Measurements from ENCODE around the gene RMC1.
"Not testable (repeated sequence)": the region's sequence is repeated elsewhere in the genome, so short reads cannot be mapped to it uniquely, and the experiment has no call there.

Gene RMC1

GRCh38 chr18:23532848-23533247, 29.5 kb downstream of the RMC1 start:
- DNase-seq (ENCODE audit: low read depth): no peak

GRCh38 chr18:23534276-23534675, 31.0 kb downstream of the RMC1 start:
- DNase-seq (ENCODE audit: low read depth): no peak

GRCh38 chr18:23536204-23536603, 32.9 kb downstream of the RMC1 start:
- DNase-seq (ENCODE audit: low read depth): no peak

GRCh38 chr18:23537274-23537673, 34.0 kb downstream of the RMC1 start:
- DNase-seq (ENCODE audit: low read depth): no peak

GRCh38 chr18:23538001-23538400, 34.7 kb downstream of the RMC1 start:
- no peak for DNase-seq (ENCODE audit: low read depth)

- DNase-seq (ENCODE audit: low read depth): no peak
Observed at GRCh38 chr18:23538870-23539269, 35.6 kb downstream of the RMC1 start.

- no peak for DNase-seq (ENCODE audit: low read depth)
Observed at GRCh38 chr18:23539296-23539695, 36.0 kb downstream of the RMC1 start.

- DNase-seq (ENCODE audit: low read depth): no peak
Observed at GRCh38 chr18:23539911-23540525, 36.7 kb downstream of the RMC1 start.

- DNase-seq (ENCODE audit: low read depth): no peak
Observed at GRCh38 chr18:23540867-23541266, 37.6 kb downstream of the RMC1 start.

GRCh38 chr18:23541349-23542093, 38.2 kb downstream of the RMC1 start:
- DNase-seq (ENCODE audit: low read depth): no peak

GRCh38 chr18:23542461-23542860, 39.1 kb downstream of the RMC1 start:
- DNase-seq (ENCODE audit: low read depth): no peak

- no peak for DNase-seq (ENCODE audit: low read depth)
Observed at GRCh38 chr18:23545247-23545789, 42.0 kb downstream of the RMC1 start.

- DNase-seq (ENCODE audit: low read depth): no peak
Observed at GRCh38 chr18:23547306-23547705, 44.0 kb downstream of the RMC1 start.

GRCh38 chr18:23547846-23548245, 44.5 kb downstream of the RMC1 start:
- DNase-seq (ENCODE audit: low read depth): no peak

GRCh38 chr18:23548275-23548674, 45.0 kb downstream of the RMC1 start:
- no peak for DNase-seq (ENCODE audit: low read depth)

GRCh38 chr18:23548719-23549118, 45.4 kb downstream of the RMC1 start:
- DNase-seq (ENCODE audit: low read depth): no peak

GRCh38 chr18:23550898-23551297, 47.6 kb downstream of the RMC1 start:
- DNase-seq (ENCODE audit: low read depth): no peak

GRCh38 chr18:23551978-23552377, 48.7 kb downstream of the RMC1 start:
- DNase-seq (ENCODE audit: low read depth): no peak

GRCh38 chr18:23552505-23552904, 49.2 kb downstream of the RMC1 start:
- DNase-seq (ENCODE audit: low read depth): no peak

GRCh38 chr18:23553887-23554286, 50.6 kb downstream of the RMC1 start:
- DNase-seq (ENCODE audit: low read depth): no peak

- DNase-seq (ENCODE audit: low read depth): no peak
Observed at GRCh38 chr18:23556145-23556780, 53.0 kb downstream of the RMC1 start.

- not testable (repeated sequence) for DNase-seq (ENCODE audit: low read depth)
Observed at GRCh38 chr18:23557511-23557910, 54.2 kb downstream of the RMC1 start.

GRCh38 chr18:23560186-23560585, 56.9 kb downstream of the RMC1 start:
- no peak for DNase-seq (ENCODE audit: low read depth)
